Neural cell (in vitro differentiated cells): Measurements from ENCODE around the gene FIBCD1.

Experiments
- EP300 ChIP-seq: fragments of 450-650 bp; conservative IDR thresholded peaks from 2 replicates; pipeline ENCODE4 v1.6.1; 2014; ENCODE audit warnings: antibody characterized with exemption, mild to moderate bottlenecking, moderate library complexity; ENCODE audit not compliant: poor library complexity, severe bottlenecking
- EZH2 ChIP-seq: fragments of 200-600, 300-800 bp; shearing (Covaris generic), sonication (generic); IDR thresholded peaks from 2 replicates; pipeline ENCODE4 v1.6.1; 2014; ENCODE audit warnings: antibody characterized with exemption, low read length, borderline replicate concordance, mild to moderate bottlenecking; ENCODE audit not compliant: insufficient read depth, poor library complexity, severe bottlenecking
- MXI1 ChIP-seq: fragments of 450-650 bp; conservative IDR thresholded peaks from 2 replicates; pipeline ENCODE4 v1.6.1; 2014; ENCODE audit warnings: antibody characterized with exemption, mild to moderate bottlenecking; ENCODE audit not compliant: poor library complexity, severe bottlenecking
- POLR2AphosphoS5 ChIP-seq: IDR thresholded peaks from 2 replicates; pipeline ENCODE4 v1.6.1; 2012
- RAD21 ChIP-seq: fragments of 450-650 bp; conservative IDR thresholded peaks from 2 replicates; pipeline ENCODE4 v1.6.1; 2014; ENCODE audit warnings: antibody characterized with exemption, mild to moderate bottlenecking, moderate library complexity
- SMC3 ChIP-seq: fragments of 450-650 bp; conservative IDR thresholded peaks from 2 replicates; pipeline ENCODE4 v1.6.1; 2014; ENCODE audit warnings: antibody characterized with exemption, mild to moderate bottlenecking, moderate library complexity; ENCODE audit not compliant: poor library complexity
- TAF1 ChIP-seq: IDR thresholded peaks from 2 replicates; pipeline ENCODE4 v1.6.1; 2012; ENCODE audit warnings: low read depth
- TF ChIP-seq, protein P1 (sequence below): fragments of 450-650 bp; IDR thresholded peaks from 2 replicates; pipeline ENCODE4 v1.5.1; 2014; ENCODE audit warnings: antibody characterized with exemption, mild to moderate bottlenecking, moderate library complexity; ENCODE audit not compliant: poor library complexity, severe bottlenecking
- TF ChIP-seq, protein P2 (sequence below): IDR thresholded peaks from 2 replicates; pipeline ENCODE4 v1.6.1; 2012; ENCODE audit warnings: borderline replicate concordance

GRCh38 chr9:130912932-130913598 lies 26.0 kb downstream of the FIBCD1 start:
- TF ChIP-seq, protein P1, sequence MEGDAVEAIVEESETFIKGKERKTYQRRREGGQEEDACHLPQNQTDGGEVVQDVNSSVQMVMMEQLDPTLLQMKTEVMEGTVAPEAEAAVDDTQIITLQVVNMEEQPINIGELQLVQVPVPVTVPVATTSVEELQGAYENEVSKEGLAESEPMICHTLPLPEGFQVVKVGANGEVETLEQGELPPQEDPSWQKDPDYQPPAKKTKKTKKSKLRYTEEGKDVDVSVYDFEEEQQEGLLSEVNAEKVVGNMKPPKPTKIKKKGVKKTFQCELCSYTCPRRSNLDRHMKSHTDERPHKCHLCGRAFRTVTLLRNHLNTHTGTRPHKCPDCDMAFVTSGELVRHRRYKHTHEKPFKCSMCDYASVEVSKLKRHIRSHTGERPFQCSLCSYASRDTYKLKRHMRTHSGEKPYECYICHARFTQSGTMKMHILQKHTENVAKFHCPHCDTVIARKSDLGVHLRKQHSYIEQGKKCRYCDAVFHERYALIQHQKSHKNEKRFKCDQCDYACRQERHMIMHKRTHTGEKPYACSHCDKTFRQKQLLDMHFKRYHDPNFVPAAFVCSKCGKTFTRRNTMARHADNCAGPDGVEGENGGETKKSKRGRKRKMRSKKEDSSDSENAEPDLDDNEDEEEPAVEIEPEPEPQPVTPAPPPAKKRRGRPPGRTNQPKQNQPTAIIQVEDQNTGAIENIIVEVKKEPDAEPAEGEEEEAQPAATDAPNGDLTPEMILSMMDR: no peak
- TF ChIP-seq, protein P2, sequence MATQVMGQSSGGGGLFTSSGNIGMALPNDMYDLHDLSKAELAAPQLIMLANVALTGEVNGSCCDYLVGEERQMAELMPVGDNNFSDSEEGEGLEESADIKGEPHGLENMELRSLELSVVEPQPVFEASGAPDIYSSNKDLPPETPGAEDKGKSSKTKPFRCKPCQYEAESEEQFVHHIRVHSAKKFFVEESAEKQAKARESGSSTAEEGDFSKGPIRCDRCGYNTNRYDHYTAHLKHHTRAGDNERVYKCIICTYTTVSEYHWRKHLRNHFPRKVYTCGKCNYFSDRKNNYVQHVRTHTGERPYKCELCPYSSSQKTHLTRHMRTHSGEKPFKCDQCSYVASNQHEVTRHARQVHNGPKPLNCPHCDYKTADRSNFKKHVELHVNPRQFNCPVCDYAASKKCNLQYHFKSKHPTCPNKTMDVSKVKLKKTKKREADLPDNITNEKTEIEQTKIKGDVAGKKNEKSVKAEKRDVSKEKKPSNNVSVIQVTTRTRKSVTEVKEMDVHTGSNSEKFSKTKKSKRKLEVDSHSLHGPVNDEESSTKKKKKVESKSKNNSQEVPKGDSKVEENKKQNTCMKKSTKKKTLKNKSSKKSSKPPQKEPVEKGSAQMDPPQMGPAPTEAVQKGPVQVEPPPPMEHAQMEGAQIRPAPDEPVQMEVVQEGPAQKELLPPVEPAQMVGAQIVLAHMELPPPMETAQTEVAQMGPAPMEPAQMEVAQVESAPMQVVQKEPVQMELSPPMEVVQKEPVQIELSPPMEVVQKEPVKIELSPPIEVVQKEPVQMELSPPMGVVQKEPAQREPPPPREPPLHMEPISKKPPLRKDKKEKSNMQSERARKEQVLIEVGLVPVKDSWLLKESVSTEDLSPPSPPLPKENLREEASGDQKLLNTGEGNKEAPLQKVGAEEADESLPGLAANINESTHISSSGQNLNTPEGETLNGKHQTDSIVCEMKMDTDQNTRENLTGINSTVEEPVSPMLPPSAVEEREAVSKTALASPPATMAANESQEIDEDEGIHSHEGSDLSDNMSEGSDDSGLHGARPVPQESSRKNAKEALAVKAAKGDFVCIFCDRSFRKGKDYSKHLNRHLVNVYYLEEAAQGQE: no peak
- TF ChIP-seq EP300: no peak
- no peak for TF ChIP-seq POLR2AphosphoS5
- TF ChIP-seq EZH2: no peak
- no peak for TF ChIP-seq SMC3
- TF ChIP-seq TAF1: no peak
- no peak for TF ChIP-seq RAD21
- TF ChIP-seq MXI1: no peak
